Endothelial cell of umbilical vein (primary cell): Measurements from ENCODE around the gene TAF9. TPM values are rescaled to one million over a fixed set of nuclear protein-coding genes. Genes with fewer than 3 reads are reported as not detected.

Experiments
- BruUV-seq: library from RNA; stranded (reverse); fragments of 400-500 nt; replicated peaks from 2 replicates; lab custom pipeline; 2021; lab: Mats Ljungman, UMichigan
- CTCF ChIA-PET: fragments of 300-600, 350-600 bp; sonication (Branson Sonifier 250); formaldehyde crosslinking; loops from one replicate; lab custom pipeline; 2021; ENCODE audit warnings: antibody characterized with exemption, inconsistent platforms; lab: Charles Lee
- POLR2A ChIA-PET: fragments of 300-600, 350-600 bp; sonication (Branson Sonifier 250); formaldehyde crosslinking; loops from one replicate; lab custom pipeline; 2021; ENCODE audit warnings: antibody characterized with exemption, inconsistent platforms; lab: Charles Lee
- DNase-seq: peaks from one replicate; pipeline ENCODE4 v3.0.0-alpha.2; 2011; ENCODE audit warnings: low read depth, low spot score
- FAIRE-seq: peaks from 2 replicates; lab custom pipeline; 2011; peaks lifted over from hg19 to GRCh38; lab: Jason Lieb, UNC
- H2AFZ ChIP-seq: 2 replicates; pipeline ENCODE4 v1.6.0; 2012; ENCODE audit warnings: low read depth, low read length, control low read depth, inconsistent platforms
- H3K27ac ChIP-seq: 2 replicates; pipeline ENCODE4 v1.5.1; 2011; ENCODE audit warnings: low read depth, mild to moderate bottlenecking, control low read depth, low read length, moderate library complexity; ENCODE audit not compliant: insufficient read depth
- H3K27me3 ChIP-seq, 2 experiments: 2 replicates each; pipeline versions ENCODE4 v1.6.0 to v1.6.1; 2011; ENCODE audit warnings: low read length in 2 of 2, mixed read lengths in 1 of 2; ENCODE audit not compliant: control insufficient read depth in 2 of 2, insufficient read depth in 2 of 2
- H3K36me3 ChIP-seq, 2 experiments: 2 replicates in 1 of 2; 3 replicates in 1 of 2; pipeline ENCODE4 v1.5.1; 2011; ENCODE audit warnings: low read length in 2 of 2, mild to moderate bottlenecking in 1 of 2, moderate library complexity in 1 of 2; ENCODE audit not compliant: control insufficient read depth in 2 of 2, insufficient read depth in 2 of 2; ENCODE audit errors: extremely low read depth in 1 of 2
- H3K4me1 ChIP-seq: 3 replicates; pipeline ENCODE4 v1.5.1; 2011; ENCODE audit warnings: mild to moderate bottlenecking, low read length; ENCODE audit not compliant: control insufficient read depth, insufficient read depth; ENCODE audit errors: extremely low read depth
- H3K4me2 ChIP-seq: 2 replicates; pipeline ENCODE4 v1.6.1; 2011; ENCODE audit warnings: low read length, control low read depth, mixed read lengths; ENCODE audit not compliant: insufficient read depth
- H3K4me3 ChIP-seq, 3 experiments: fragments of 200-600 bp in 1 of 3; sonication (generic), shearing (Covaris generic) in 1 of 3; replicated peaks in 1 of 3; 2 replicates each; pipeline ENCODE4 v1.5.1; 2011 to 2016; ENCODE audit warnings: control low read depth in 3 of 3, low read length in 3 of 3, mild to moderate bottlenecking in 2 of 3, inconsistent platforms in 1 of 3, low read depth in 1 of 3, moderate library complexity in 1 of 3; ENCODE audit not compliant: insufficient read depth in 1 of 3
- H3K79me2 ChIP-seq: 2 replicates; pipeline ENCODE4 v1.6.0; 2012; ENCODE audit warnings: low read length, inconsistent platforms; ENCODE audit not compliant: control insufficient read depth, insufficient read depth
- H3K9ac ChIP-seq: replicated peaks from 2 replicates; pipeline ENCODE3; 2011; ENCODE audit warnings: low read length, control low read depth; ENCODE audit not compliant: insufficient read depth; ENCODE audit errors: extremely low read depth
- H3K9me1 ChIP-seq: replicated peaks from 3 replicates; pipeline ENCODE4 v1.6.0; 2011; ENCODE audit warnings: mild to moderate bottlenecking, low read length; ENCODE audit not compliant: control insufficient read depth, insufficient read depth; ENCODE audit errors: extremely low read depth
- H3K9me3 ChIP-seq: replicated peaks from 2 replicates; pipeline ENCODE4 v1.5.1; 2012; ENCODE audit warnings: low read length, inconsistent platforms; ENCODE audit not compliant: control insufficient read depth, insufficient read depth
- H4K20me1 ChIP-seq: replicated peaks from 2 replicates; pipeline ENCODE3; 2011; ENCODE audit warnings: mild to moderate bottlenecking, low read length; ENCODE audit not compliant: control insufficient read depth, insufficient read depth; ENCODE audit errors: extremely low read depth
- EZH2 ChIP-seq: IDR thresholded peaks from 2 replicates; pipeline ENCODE4 v1.6.1; 2012; ENCODE audit warnings: borderline replicate concordance, low read depth, mild to moderate bottlenecking, moderate library complexity, low read length, inconsistent platforms; ENCODE audit not compliant: severe bottlenecking
- FOS ChIP-seq: IDR thresholded peaks from 2 replicates; pipeline ENCODE4 v1.6.1; 2011; ENCODE audit warnings: mild to moderate bottlenecking, low read length, moderate library complexity, borderline replicate concordance; ENCODE audit not compliant: insufficient read depth
- GATA2 ChIP-seq: IDR thresholded peaks from 2 replicates; pipeline ENCODE4 v1.7.0; 2011; ENCODE audit warnings: low read depth, mild to moderate bottlenecking, moderate library complexity, mixed read lengths, low read length; ENCODE audit not compliant: insufficient read length, insufficient read depth
- JUN ChIP-seq: IDR thresholded peaks from 2 replicates; pipeline ENCODE4 v1.6.1; 2011; ENCODE audit warnings: borderline replicate concordance, low read depth; ENCODE audit not compliant: insufficient read length, insufficient read depth
- MYC ChIP-seq: IDR thresholded peaks from one replicate; pipeline ENCODE4 v1.6.1; 2011; ENCODE audit warnings: mild to moderate bottlenecking, low read depth, low read length
- POLR2A ChIP-seq: IDR thresholded peaks from 2 replicates; pipeline ENCODE4 v1.6.1; 2012; ENCODE audit warnings: low read depth, mild to moderate bottlenecking, control low read depth, low read length
- dilution Hi-C: fragments of 300-500 bp; cut with MboI; formaldehyde crosslinking; loops from one replicate; pipeline ENCODE4 v1.15.0; 2019; ENCODE audit warnings: low sequenced_read_pairs; ENCODE audit not compliant: extremely low pct_ligation_motif_present
- intact Hi-C: fragments of 100-400 bp; cut with micrococcal nuclease; formaldehyde crosslinking; loops from one replicate; pipeline ENCODE4 v1.10.0; 2022
- polyA plus RNA-seq, 4 experiments: library from polyadenylated mRNA; depleted of rRNA in 3 of 4; stranded (reverse) in 3 of 4; unstranded in 1 of 4; fragments of >200 nt; gene quantifications; 2 replicates each; pipeline versions ENCODE4 v1.2.1 to v1.2.3, GENCODE V29; 2011 to 2012; ENCODE audit warnings: missing spikeins in 1 of 4
- total RNA-seq: library from RNA; stranded (reverse); gene quantifications from 2 replicates; pipeline ENCODE4 v1.2.3, GENCODE V29; 2021
- TF ChIP-seq, protein P1 (sequence below), 2 donors: IDR thresholded peaks; 1 replicate in 1 of 2; 2 replicates in 1 of 2; pipeline ENCODE4 v1.5.1; 2011; ENCODE audit warnings: low read length in 2 of 2, mild to moderate bottlenecking in 2 of 2, moderate library complexity in 2 of 2, control low read depth in 1 of 2, inconsistent platforms in 1 of 2, low read depth in 1 of 2; ENCODE audit not compliant: insufficient read depth in 1 of 2; ENCODE audit errors: extremely low read depth in 1 of 2
- TF ChIP-seq, protein P2 (sequence below): IDR thresholded peaks from 2 replicates; pipeline ENCODE4 v1.6.1; 2011; ENCODE audit not compliant: insufficient read depth, insufficient read length

The TAF9 gene
- total and polyA plus RNA-seq, 2 donors (not counting 3 experiments of a cell fraction or from before 2014, with no cell fraction given), result 67.8 to 84.8 TPM

DNA sequence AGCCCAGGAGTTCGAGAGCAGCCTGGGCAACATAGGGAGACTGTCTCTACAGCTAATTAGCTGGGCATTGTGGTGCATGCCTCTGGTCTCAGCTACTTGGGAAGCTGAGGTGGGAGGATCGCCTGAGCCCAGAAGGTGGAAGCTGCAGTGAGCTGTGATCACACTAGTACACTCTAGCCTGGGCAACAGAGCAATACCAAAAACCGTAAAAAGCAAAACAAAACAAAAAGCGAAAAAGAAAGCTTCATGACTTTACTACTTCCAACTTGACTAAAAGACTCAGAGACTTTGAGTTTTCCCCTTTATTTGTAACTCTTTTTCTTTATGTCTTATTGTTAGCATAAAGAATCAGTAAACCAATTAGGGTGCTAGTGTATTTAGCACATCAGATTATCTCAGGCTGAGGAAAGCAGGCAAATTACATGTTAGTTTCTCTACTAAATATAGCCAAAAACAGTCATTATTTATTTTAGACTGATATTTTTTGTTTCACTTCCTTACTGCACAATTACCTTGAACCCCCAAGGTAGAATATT lies 5.7 kb upstream of the TAF9 start:
- POLR2A ChIA-PET, result no interaction called here
- peaks cover 4 to 8% of the 10 kb centered on the region in 2 experiments for H3K36me3 ChIP-seq
- no peaks in the 10 kb centered on the region for H3K9me1 ChIP-seq
- CTCF ChIA-PET, result interaction anchor here (1.3 kb wide), 1 partner anchor 19 kb away, joined by 4 read pairs; no protein-coding TSS in a partner anchor
- DNase-seq (no peak), FAIRE-seq (no peak)
- TF ChIP-seq MYC (no peak), JUN (no peak), EZH2 (no peak), POLR2A (no peak), GATA2 (no peak), FOS (no peak)
- TF ChIP-seq, protein P1, sequence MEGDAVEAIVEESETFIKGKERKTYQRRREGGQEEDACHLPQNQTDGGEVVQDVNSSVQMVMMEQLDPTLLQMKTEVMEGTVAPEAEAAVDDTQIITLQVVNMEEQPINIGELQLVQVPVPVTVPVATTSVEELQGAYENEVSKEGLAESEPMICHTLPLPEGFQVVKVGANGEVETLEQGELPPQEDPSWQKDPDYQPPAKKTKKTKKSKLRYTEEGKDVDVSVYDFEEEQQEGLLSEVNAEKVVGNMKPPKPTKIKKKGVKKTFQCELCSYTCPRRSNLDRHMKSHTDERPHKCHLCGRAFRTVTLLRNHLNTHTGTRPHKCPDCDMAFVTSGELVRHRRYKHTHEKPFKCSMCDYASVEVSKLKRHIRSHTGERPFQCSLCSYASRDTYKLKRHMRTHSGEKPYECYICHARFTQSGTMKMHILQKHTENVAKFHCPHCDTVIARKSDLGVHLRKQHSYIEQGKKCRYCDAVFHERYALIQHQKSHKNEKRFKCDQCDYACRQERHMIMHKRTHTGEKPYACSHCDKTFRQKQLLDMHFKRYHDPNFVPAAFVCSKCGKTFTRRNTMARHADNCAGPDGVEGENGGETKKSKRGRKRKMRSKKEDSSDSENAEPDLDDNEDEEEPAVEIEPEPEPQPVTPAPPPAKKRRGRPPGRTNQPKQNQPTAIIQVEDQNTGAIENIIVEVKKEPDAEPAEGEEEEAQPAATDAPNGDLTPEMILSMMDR (IDR thresholded peaks at IDR 0.05; ENCODE audit: extremely low read depth in 1 of 2, insufficient read depth in 1 of 2, low read depth in 1 of 2, low read length in 2 of 2), result no peak
- TF ChIP-seq, protein P2, sequence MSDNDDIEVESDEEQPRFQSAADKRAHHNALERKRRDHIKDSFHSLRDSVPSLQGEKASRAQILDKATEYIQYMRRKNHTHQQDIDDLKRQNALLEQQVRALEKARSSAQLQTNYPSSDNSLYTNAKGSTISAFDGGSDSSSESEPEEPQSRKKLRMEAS, result no peak
- no peak overlapping the region for H2AFZ ChIP-seq
- no peak overlapping the region for H3K4me2 ChIP-seq
- H3K27ac ChIP-seq, result no peak overlapping the region
- H3K4me1 ChIP-seq, result peaks cover 9% of the 10 kb centered on the region
- intact Hi-C loops, result no loop called here
- no peaks in the 10 kb centered on the region for H3K27me3 ChIP-seq
- BruUV-seq, result no TSS peak
- no peak overlapping the region for H3K4me3 ChIP-seq
- H3K9ac ChIP-seq, result no peak overlapping the region
- peaks cover 11% of the 10 kb centered on the region for H3K79me2 ChIP-seq
- dilution Hi-C loops, result no loop called here
- H3K9me3 ChIP-seq, result no peaks in the 10 kb centered on the region
- no peaks in the 10 kb centered on the region for H4K20me1 ChIP-seq
